ENCODE results near the gene LRRC43.

Gene LRRC43

GRCh38 chr12:122183588-122183940 lies 641 bp downstream of the LRRC43 start:
- no peak for DNase-seq
- H3K79me1 ChIP-seq (ENCODE audit: low read length), result no peaks in the 10 kb centered on the region
- H3K9ac ChIP-seq (ENCODE audit: low read length), result no peak overlapping the region
- no peak overlapping the region for H2BK15ac ChIP-seq (replicated peaks; ENCODE audit: low read depth)
- no peak overlapping the region for H3K23ac ChIP-seq (ENCODE audit: low read length)
- peaks cover 3% of the 10 kb centered on the region for H3K27me3 ChIP-seq (ENCODE audit: insufficient read depth, low read length, poor library complexity)
- no peak overlapping the region for H2BK5ac ChIP-seq (ENCODE audit: low read length)
- H3K36me3 ChIP-seq (ENCODE audit: control insufficient read depth, insufficient read depth, low read length), result no peaks in the 10 kb centered on the region
- no peak overlapping the region for H3K4ac ChIP-seq (ENCODE audit: low read depth, low read length)
- no peaks in the 10 kb centered on the region for H3K79me2 ChIP-seq (ENCODE audit: control insufficient read depth, insufficient read depth, low read length)
- no peak overlapping the region for H3K27ac ChIP-seq (ENCODE audit: low read depth, low read length)
- H4K5ac ChIP-seq (ENCODE audit: low read length), result no peak overlapping the region
- H3K4me3 ChIP-seq (ENCODE audit: low read length), result no peak overlapping the region
- no peaks in the 10 kb centered on the region for H3K4me1 ChIP-seq (ENCODE audit: control insufficient read depth, low read depth, low read length)
- WGBS (ENCODE audit: extremely low coverage, insufficient coverage, low lambda C conversion rate), result no CpG with 5 or more reads among the region's 10 CpGs
- H4K8ac ChIP-seq (ENCODE audit: low read depth, low read length), result no peak overlapping the region
- H3K4me2 ChIP-seq (ENCODE audit: low read length), result no peak overlapping the region
- peak overlapping the region; percentile 54 for H3K18ac ChIP-seq (ENCODE audit: low read length)
- H3K56ac ChIP-seq (ENCODE audit: low read length), result peak overlapping the region; percentile 73
- H2BK120ac ChIP-seq (ENCODE audit: low read depth, low read length), result no peak overlapping the region
- H2AK5ac ChIP-seq (ENCODE audit: low read length), result no peak overlapping the region

DNA sequence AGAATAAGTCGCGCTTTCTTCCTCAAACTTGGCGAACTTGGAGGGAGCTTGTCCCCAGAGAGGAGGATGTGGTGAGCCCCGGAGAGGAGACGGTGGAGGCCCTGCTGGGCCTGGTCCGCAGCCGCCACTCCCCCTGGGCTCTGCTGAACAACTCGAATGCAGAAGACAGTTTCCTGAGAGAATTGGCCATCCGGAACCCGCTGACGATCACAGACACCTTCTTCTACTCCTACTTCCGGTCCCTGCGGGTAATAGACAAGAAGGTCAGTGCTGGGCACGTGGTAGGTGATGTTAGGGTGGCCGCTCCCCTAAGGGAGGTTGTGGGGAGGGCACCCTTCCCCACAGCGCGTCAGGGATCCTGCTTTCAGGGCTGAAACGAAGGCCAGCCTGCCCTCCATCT lies 1.6 kb downstream of the LRRC43 start:
- H3K4me1 ChIP-seq (ENCODE audit: control insufficient read depth, low read depth, low read length), result no peaks in the 10 kb centered on the region
- H3K23ac ChIP-seq (ENCODE audit: low read length), result no peak overlapping the region
- WGBS (ENCODE audit: extremely low coverage, insufficient coverage, low lambda C conversion rate), result no CpG with 5 or more reads among the region's 18 CpGs
- H3K4me2 ChIP-seq (ENCODE audit: low read length), result no peak overlapping the region
- H3K4me3 ChIP-seq (ENCODE audit: low read length), result no peak overlapping the region
- H3K18ac ChIP-seq (ENCODE audit: low read length), result no peak overlapping the region
- peaks cover 3% of the 10 kb centered on the region for H3K27me3 ChIP-seq (ENCODE audit: insufficient read depth, low read length, poor library complexity)
- H4K8ac ChIP-seq (ENCODE audit: low read depth, low read length), result no peak overlapping the region
- no peaks in the 10 kb centered on the region for H3K79me1 ChIP-seq (ENCODE audit: low read length)
- H4K5ac ChIP-seq (ENCODE audit: low read length), result no peak overlapping the region
- H2BK5ac ChIP-seq (ENCODE audit: low read length), result no peak overlapping the region
- no peak overlapping the region for H2BK120ac ChIP-seq (ENCODE audit: low read depth, low read length)
- no peak for DNase-seq
- no peaks in the 10 kb centered on the region for H3K79me2 ChIP-seq (ENCODE audit: control insufficient read depth, insufficient read depth, low read length)
- H3K56ac ChIP-seq (ENCODE audit: low read length), result no peak overlapping the region
- no peak overlapping the region for H3K27ac ChIP-seq (ENCODE audit: low read depth, low read length)
- H3K9ac ChIP-seq (ENCODE audit: low read length), result no peak overlapping the region
- no peaks in the 10 kb centered on the region for H3K36me3 ChIP-seq (ENCODE audit: control insufficient read depth, insufficient read depth, low read length)
- no peak overlapping the region for H2BK15ac ChIP-seq (replicated peaks; ENCODE audit: low read depth)
- H2AK5ac ChIP-seq (ENCODE audit: low read length), result no peak overlapping the region
- H3K4ac ChIP-seq (ENCODE audit: low read depth, low read length), result no peak overlapping the region

DNA sequence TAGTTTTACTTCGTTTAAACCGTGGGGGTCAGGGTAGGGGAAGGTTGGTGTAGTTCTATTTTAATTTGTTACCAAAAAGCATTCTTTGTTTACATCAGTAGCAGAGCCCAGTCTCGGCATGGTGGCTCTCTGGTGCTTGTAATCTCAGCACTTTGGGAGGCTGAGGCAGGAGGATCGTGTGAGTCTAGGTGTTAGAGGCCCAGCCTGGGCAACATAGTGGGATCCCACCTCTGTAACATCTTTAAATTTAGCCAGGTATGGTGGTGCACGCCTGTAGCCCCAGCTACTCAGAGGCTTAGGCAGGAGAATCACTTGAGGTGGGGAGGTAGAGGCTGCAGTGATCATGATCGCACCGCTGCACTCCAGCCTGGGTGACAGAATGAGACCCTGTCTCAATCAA lies 2.2 kb downstream of the LRRC43 start:
- Histone ChIP-seq H4K5ac (ENCODE audit: low read length) (no peak overlapping the region), H3K4ac (ENCODE audit: low read depth, low read length) (no peak overlapping the region), H3K23ac (ENCODE audit: low read length) (no peak overlapping the region), H2BK120ac (ENCODE audit: low read depth, low read length) (no peak overlapping the region), H3K4me2 (ENCODE audit: low read length) (no peak overlapping the region), H3K9ac (ENCODE audit: low read length) (no peak overlapping the region), H3K4me3 (ENCODE audit: low read length) (no peak overlapping the region), H3K56ac (ENCODE audit: low read length) (no peak overlapping the region), H4K8ac (ENCODE audit: low read depth, low read length) (no peak overlapping the region), H3K27me3 (ENCODE audit: insufficient read depth, low read length, poor library complexity) (peaks cover 3% of the 10 kb centered on the region), H3K79me2 (ENCODE audit: control insufficient read depth, insufficient read depth, low read length) (no peaks in the 10 kb centered on the region), H3K36me3 (ENCODE audit: control insufficient read depth, insufficient read depth, low read length) (no peaks in the 10 kb centered on the region), H3K4me1 (ENCODE audit: control insufficient read depth, low read depth, low read length) (no peaks in the 10 kb centered on the region), H3K27ac (ENCODE audit: low read depth, low read length) (no peak overlapping the region), H2BK15ac (replicated peaks; ENCODE audit: low read depth) (no peak overlapping the region), H2AK5ac (ENCODE audit: low read length) (no peak overlapping the region), H2BK5ac (ENCODE audit: low read length) (no peak overlapping the region), H3K18ac (ENCODE audit: low read length) (no peak overlapping the region), H3K79me1 (ENCODE audit: low read length) (no peaks in the 10 kb centered on the region)
- DNase-seq, result no peak
- WGBS (ENCODE audit: extremely low coverage, insufficient coverage, low lambda C conversion rate), result no CpG with 5 or more reads among the region's 7 CpGs

DNA sequence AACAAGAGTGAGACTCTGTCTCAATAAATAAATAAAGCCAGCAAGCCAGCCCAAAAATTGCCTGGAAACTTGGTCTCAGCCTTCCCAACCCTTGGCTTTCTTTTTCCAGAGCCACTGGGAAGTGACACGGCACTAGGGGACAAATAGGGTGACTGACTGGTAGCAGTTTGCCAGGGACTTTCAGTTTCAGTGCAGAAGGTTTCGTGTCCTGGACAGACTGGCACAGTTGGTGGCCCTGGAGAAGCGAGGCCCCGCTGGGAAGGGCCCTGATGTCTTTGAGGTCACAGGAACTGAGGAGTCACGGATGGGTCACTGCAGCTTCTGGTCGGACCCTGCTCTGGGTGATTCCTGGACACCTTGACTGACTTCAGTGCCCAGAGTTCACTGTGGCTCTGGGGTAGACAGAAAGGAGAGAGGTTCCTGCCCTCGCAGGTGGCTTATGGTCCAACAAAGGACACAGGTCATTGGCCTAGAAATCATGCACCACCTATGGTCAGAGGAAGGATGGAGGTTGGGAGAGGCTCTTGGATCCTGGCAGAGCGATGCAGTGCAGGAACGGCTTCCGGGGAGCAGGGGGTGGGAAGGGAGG lies 2.7 kb downstream of the LRRC43 start:
- no peaks in the 10 kb centered on the region for H3K79me1 ChIP-seq (ENCODE audit: low read length)
- no peak overlapping the region for H3K4ac ChIP-seq (ENCODE audit: low read depth, low read length)
- no peak overlapping the region for H2BK120ac ChIP-seq (ENCODE audit: low read depth, low read length)
- no peak overlapping the region for H3K56ac ChIP-seq (ENCODE audit: low read length)
- no peak overlapping the region for H4K8ac ChIP-seq (ENCODE audit: low read depth, low read length)
- no peak overlapping the region for H2BK5ac ChIP-seq (ENCODE audit: low read length)
- no peak for DNase-seq
- no peak overlapping the region for H3K4me3 ChIP-seq (ENCODE audit: low read length)
- no peak overlapping the region for H3K4me2 ChIP-seq (ENCODE audit: low read length)
- H3K18ac ChIP-seq (ENCODE audit: low read length), result no peak overlapping the region
- H3K79me2 ChIP-seq (ENCODE audit: control insufficient read depth, insufficient read depth, low read length), result no peaks in the 10 kb centered on the region
- H3K27ac ChIP-seq (ENCODE audit: low read depth, low read length), result no peak overlapping the region
- no CpG with 5 or more reads among the region's 10 CpGs for WGBS (ENCODE audit: extremely low coverage, insufficient coverage, low lambda C conversion rate)
- no peak overlapping the region for H3K9ac ChIP-seq (ENCODE audit: low read length)
- no peaks in the 10 kb centered on the region for H3K36me3 ChIP-seq (ENCODE audit: control insufficient read depth, insufficient read depth, low read length)
- no peak overlapping the region for H2BK15ac ChIP-seq (replicated peaks; ENCODE audit: low read depth)
- H3K4me1 ChIP-seq (ENCODE audit: control insufficient read depth, low read depth, low read length), result no peaks in the 10 kb centered on the region
- H4K5ac ChIP-seq (ENCODE audit: low read length), result no peak overlapping the region
- H2AK5ac ChIP-seq (ENCODE audit: low read length), result no peak overlapping the region
- H3K23ac ChIP-seq (ENCODE audit: low read length), result no peak overlapping the region
- peaks cover 3% of the 10 kb centered on the region for H3K27me3 ChIP-seq (ENCODE audit: insufficient read depth, low read length, poor library complexity)

DNA sequence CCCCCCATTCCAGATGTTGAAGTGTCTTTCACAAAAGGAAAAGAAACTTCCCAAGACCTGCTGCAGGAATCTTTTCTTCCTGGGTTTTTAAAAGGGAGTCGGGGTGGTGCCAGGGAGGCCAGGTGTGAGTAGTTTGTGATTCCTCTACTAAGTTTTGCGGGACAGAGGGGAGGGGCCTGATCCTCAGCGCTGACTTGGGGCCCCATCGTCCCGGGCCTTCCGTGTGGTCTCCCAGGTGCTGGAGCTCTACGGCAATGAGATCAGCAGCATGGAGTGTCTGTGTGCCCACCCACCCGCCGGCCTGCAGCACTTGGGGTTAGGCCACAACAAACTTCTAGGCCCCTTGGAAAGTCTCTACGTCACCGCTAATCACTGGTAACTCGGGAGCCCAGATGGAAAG lies 4.5 kb downstream of the LRRC43 start:
- no peak overlapping the region for H4K8ac ChIP-seq (ENCODE audit: low read depth, low read length)
- no peak for DNase-seq
- no peaks in the 10 kb centered on the region for H3K36me3 ChIP-seq (ENCODE audit: control insufficient read depth, insufficient read depth, low read length)
- H3K27me3 ChIP-seq (ENCODE audit: insufficient read depth, low read length, poor library complexity), result peaks cover 3% of the 10 kb centered on the region
- no peaks in the 10 kb centered on the region for H3K79me2 ChIP-seq (ENCODE audit: control insufficient read depth, insufficient read depth, low read length)
- no CpG with 5 or more reads among the region's 12 CpGs for WGBS (ENCODE audit: extremely low coverage, insufficient coverage, low lambda C conversion rate)
- no peak overlapping the region for H3K56ac ChIP-seq (ENCODE audit: low read length)
- H3K23ac ChIP-seq (ENCODE audit: low read length), result no peak overlapping the region
- H3K9ac ChIP-seq (ENCODE audit: low read length), result no peak overlapping the region
- no peaks in the 10 kb centered on the region for H3K79me1 ChIP-seq (ENCODE audit: low read length)
- H3K4me2 ChIP-seq (ENCODE audit: low read length), result no peak overlapping the region
- no peak overlapping the region for H2BK5ac ChIP-seq (ENCODE audit: low read length)
- no peak overlapping the region for H3K4ac ChIP-seq (ENCODE audit: low read depth, low read length)
- no peaks in the 10 kb centered on the region for H3K4me1 ChIP-seq (ENCODE audit: control insufficient read depth, low read depth, low read length)
- no peak overlapping the region for H3K18ac ChIP-seq (ENCODE audit: low read length)
- no peak overlapping the region for H2BK15ac ChIP-seq (replicated peaks; ENCODE audit: low read depth)
- no peak overlapping the region for H3K4me3 ChIP-seq (ENCODE audit: low read length)
- no peak overlapping the region for H4K5ac ChIP-seq (ENCODE audit: low read length)
- H3K27ac ChIP-seq (ENCODE audit: low read depth, low read length), result no peak overlapping the region
- H2BK120ac ChIP-seq (ENCODE audit: low read depth, low read length), result no peak overlapping the region
- no peak overlapping the region for H2AK5ac ChIP-seq (ENCODE audit: low read length)

Measured in mesendoderm (in vitro differentiated cells).